Lower leg skin (tissue), 3 donors: Measurements from ENCODE around the gene SPACA4.

Source experiments
- CTCF ChIP-seq, 3 donors: fragments of 450-650 bp; IDR thresholded peaks; one replicate each; pipeline ENCODE4 v1.5.1; 2016; ENCODE audit warnings: antibody characterized with exemption in 3 of 3, mild to moderate bottlenecking in 3 of 3, moderate library complexity in 2 of 3
- POLR2A ChIP-seq, 2 donors: fragments of 450-650 bp; IDR thresholded peaks; one replicate each; pipeline ENCODE4 v1.6.1; 2016 to 2017; ENCODE audit warnings: antibody characterized with exemption in 2 of 2, mild to moderate bottlenecking in 1 of 2, moderate library complexity in 1 of 2

GRCh38 chr19:48591021-48591420 lies 15.5 kb upstream of the SPACA4 start:
- no peak for TF ChIP-seq CTCF (IDR thresholded peaks at IDR 0.05)
- no peak for TF ChIP-seq POLR2A (IDR thresholded peaks at IDR 0.05)
